PC-9 (cell line): ENCODE results near the gene EXOSC5. TPM values are rescaled to one million over a fixed set of nuclear protein-coding genes. Genes with fewer than 3 reads are reported as not detected.

Experiments
- BruUV-seq: library from RNA; stranded (reverse); fragments of 400-500 nt; replicated peaks from 2 replicates; lab custom pipeline; 2021; lab: Mats Ljungman, UMichigan
- CTCF ChIA-PET: fragments of 300-600 bp; sonication (Branson Sonifier 250); formaldehyde crosslinking; loops from one replicate; lab custom pipeline; 2022; ENCODE audit warnings: antibody characterized with exemption; lab: Charles Lee
- POLR2A ChIA-PET: fragments of 300-600 bp; sonication (Branson Sonifier 250); formaldehyde crosslinking; loops from one replicate; lab custom pipeline; 2022; ENCODE audit warnings: antibody characterized with exemption; ENCODE audit not compliant: unreplicated experiment; lab: Charles Lee
- DNase-seq, 2 experiments: peaks; one replicate each; pipeline versions ENCODE4 v3.0.0 to v3.0.0-alpha.2; 2015 to 2022; ENCODE audit warnings: mixed read lengths in 1 of 2
- H2AFZ ChIP-seq: fragments of 200-600 bp; sonication (generic); 2 replicates; pipeline ENCODE4 v1.8.1; 2017; ENCODE audit warnings: antibody characterized with exemption
- H3F3A ChIP-seq: fragments of 200-600 bp; sonication (generic); 2 replicates; pipeline ENCODE4 v1.8.1; 2017; ENCODE audit warnings: antibody characterized with exemption, mild to moderate bottlenecking, low read depth; ENCODE audit not compliant: insufficient read depth
- H3K27ac ChIP-seq: fragments of 200-600 bp; sonication (generic); 2 replicates; pipeline ENCODE4 v1.6.1; 2016; ENCODE audit warnings: mixed run types
- H3K27me3 ChIP-seq: fragments of 200-600 bp; sonication (generic); 2 replicates; pipeline ENCODE4 v1.6.1; 2016; ENCODE audit warnings: low read depth, mixed run types; ENCODE audit not compliant: insufficient read depth
- H3K36me3 ChIP-seq: fragments of 200-600 bp; sonication (generic); 2 replicates; pipeline ENCODE4 v1.6.1; 2016; ENCODE audit warnings: low read depth, mixed run types
- H3K4me1 ChIP-seq: fragments of 200-600 bp; sonication (generic); replicated peaks from 2 replicates; pipeline ENCODE4 v1.6.1; 2016; ENCODE audit warnings: mixed run types; ENCODE audit not compliant: insufficient read depth
- H3K4me2 ChIP-seq: fragments of 200-600 bp; sonication (generic); 2 replicates; pipeline ENCODE4 v1.6.1; 2017; ENCODE audit warnings: mixed run types
- H3K4me3 ChIP-seq: fragments of 200-600 bp; sonication (generic); 2 replicates; pipeline ENCODE4 v1.6.1; 2016; ENCODE audit warnings: mixed run types
- H3K79me2 ChIP-seq: fragments of 200-600 bp; sonication (generic); 2 replicates; pipeline ENCODE4 v1.6.1; 2017; ENCODE audit warnings: low read depth, mixed run types
- H3K9me2 ChIP-seq: fragments of 200-600 bp; sonication (generic); 2 replicates; pipeline ENCODE4 v1.8.1; 2017; ENCODE audit warnings: mild to moderate bottlenecking; ENCODE audit not compliant: insufficient read depth
- H3K9me3 ChIP-seq: fragments of 200-600 bp; sonication (generic); 2 replicates; pipeline ENCODE4 v1.8.1; 2016; ENCODE audit warnings: low read depth; ENCODE audit not compliant: insufficient read depth
- H4K20me1 ChIP-seq: fragments of 200-600 bp; sonication (generic); 2 replicates; pipeline ENCODE4 v1.8.1; 2017; ENCODE audit not compliant: insufficient read depth
- CTCF ChIP-seq: fragments of 200-600 bp; sonication (generic); conservative IDR thresholded peaks from 2 replicates; pipeline ENCODE4 v1.6.1; 2017; ENCODE audit warnings: mixed run types, antibody characterized with exemption, mild to moderate bottlenecking, moderate library complexity
- EZH2 ChIP-seq: fragments of 200-600 bp; sonication (generic); IDR thresholded peaks from 2 replicates; pipeline ENCODE4 v1.8.0; 2017; ENCODE audit warnings: antibody characterized with exemption, low read depth
- intact Hi-C: fragments of 100-400 bp; cut with micrococcal nuclease; formaldehyde crosslinking; loops from one replicate; pipeline ENCODE4 v1.10.0; 2022; ENCODE audit not compliant: unreplicated experiment
- total RNA-seq: library from RNA; stranded (reverse); gene quantifications from 2 replicates; pipeline ENCODE4 v1.2.3, GENCODE V29; 2021

EXOSC5 gene
- total RNA-seq, 1 experiment from 2014 or later, result 37.7 TPM

- peaks cover 19% of the 10 kb centered on the region for H3K4me1 ChIP-seq
- no peaks in the 10 kb centered on the region; the same call in none of the 2 replicates for H4K20me1 ChIP-seq
- no peaks in the 10 kb centered on the region for H3K27me3 ChIP-seq
- peaks cover 42% of the 10 kb centered on the region for H3K79me2 ChIP-seq
- H2AFZ ChIP-seq, result no peak overlapping the region
- no peaks in the 10 kb centered on the region; the same call in 1 of the 2 replicates for H3F3A ChIP-seq
- BruUV-seq, result no TSS peak
- POLR2A ChIA-PET, result no interaction called here
- H3K9me2 ChIP-seq, result no peaks in the 10 kb centered on the region
- intact Hi-C loops, result no loop called here
- 0 out of 2 replicates have a peak, but pooled peaks cover 3% of the 10 kb centered on the region for H3K36me3 ChIP-seq
- peak overlapping the region; percentile 82 for H3K4me2 ChIP-seq
- CTCF ChIA-PET, result interaction anchor here (0.6 kb wide), 1 partner anchor 9 kb away, joined by 3 read pairs; no protein-coding TSS in a partner anchor
- no peak for DNase-seq
- no peaks in the 10 kb centered on the region for H3K9me3 ChIP-seq
- peak overlapping the region; percentile 100; the same call in 1 of the 2 replicates for H3K4me3 ChIP-seq
- TF ChIP-seq EZH2, result no peak
- TF ChIP-seq CTCF, result no peak
- H3K27ac ChIP-seq, result no peak overlapping the region
Observed at GRCh38 chr19:41395355-41395754, 1.8 kb downstream of the EXOSC5 start.

GRCh38 chr19:41392775-41393174 is 4.4 kb downstream of the EXOSC5 start:
- Histone ChIP-seq H3K9me2 (no peaks in the 10 kb centered on the region), H3K79me2 (peaks cover 23% of the 10 kb centered on the region), H2AFZ (no peak overlapping the region), H3K27me3 (no peaks in the 10 kb centered on the region), H3K4me2 (no peak overlapping the region), H3K4me3 (no peak overlapping the region), H3K4me1 (peaks cover 10% of the 10 kb centered on the region), H4K20me1 (no peaks in the 10 kb centered on the region; the same call in none of the 2 replicates), H3K36me3 (0 out of 2 replicates have a peak, but pooled peaks cover 6% of the 10 kb centered on the region), H3F3A (peaks cover 7% of the 10 kb centered on the region; the same call in 1 of the 2 replicates), H3K9me3 (no peaks in the 10 kb centered on the region), H3K27ac (no peak overlapping the region)
- ChIA-PET POLR2A (no interaction called here), CTCF (no interaction called here)
- DNase-seq, result no peak
- intact Hi-C loops, result no loop called here
- no TSS peak for BruUV-seq
- TF ChIP-seq CTCF, result no peak
- no peak for TF ChIP-seq EZH2

GRCh38 chr19:41391618-41392017 is 5.5 kb downstream of the EXOSC5 start:
- no peak for TF ChIP-seq EZH2
- TF ChIP-seq CTCF, result no peak
- BruUV-seq, result no TSS peak
- peaks cover 18% of the 10 kb centered on the region for H3K79me2 ChIP-seq
- H3K9me2 ChIP-seq, result no peaks in the 10 kb centered on the region
- no peak for DNase-seq
- ChIA-PET POLR2A (no interaction called here), CTCF (no interaction called here)
- intact Hi-C loops, result no loop called here
- no peaks in the 10 kb centered on the region for H3K9me3 ChIP-seq
- no peak overlapping the region for H2AFZ ChIP-seq
- peaks cover 10% of the 10 kb centered on the region for H3K4me1 ChIP-seq
- H3K36me3 ChIP-seq, result 0 out of 2 replicates have a peak, but pooled peaks cover 6% of the 10 kb centered on the region
- H3K4me2 ChIP-seq, result no peak overlapping the region
- H3F3A ChIP-seq, result peaks cover 7% of the 10 kb centered on the region; the same call in 1 of the 2 replicates
- H3K4me3 ChIP-seq, result no peak overlapping the region
- H4K20me1 ChIP-seq, result no peaks in the 10 kb centered on the region; the same call in none of the 2 replicates
- H3K27ac ChIP-seq, result no peak overlapping the region
- H3K27me3 ChIP-seq, result no peaks in the 10 kb centered on the region
